Uterus (tissue), 2 donors: ENCODE results near the gene CATSPER3.

Source experiments
- CTCF ChIP-seq, 4 experiments: fragments of 200-600 bp in 2 of 4; fragments of 450-650 bp in 2 of 4; sonication (generic) in 2 of 4; IDR thresholded peaks; one replicate each; pipeline ENCODE4 v1.5.1; 2016 to 2019; ENCODE audit warnings: antibody characterized with exemption in 4 of 4, mild to moderate bottlenecking in 2 of 4, moderate library complexity in 1 of 4
- POLR2A ChIP-seq, 2 donors: fragments of 450-650 bp; IDR thresholded peaks; one replicate each; pipeline ENCODE4 v1.6.1; 2016; ENCODE audit warnings: antibody characterized with exemption in 2 of 2, mild to moderate bottlenecking in 1 of 2, moderate library complexity in 1 of 2

DNA sequence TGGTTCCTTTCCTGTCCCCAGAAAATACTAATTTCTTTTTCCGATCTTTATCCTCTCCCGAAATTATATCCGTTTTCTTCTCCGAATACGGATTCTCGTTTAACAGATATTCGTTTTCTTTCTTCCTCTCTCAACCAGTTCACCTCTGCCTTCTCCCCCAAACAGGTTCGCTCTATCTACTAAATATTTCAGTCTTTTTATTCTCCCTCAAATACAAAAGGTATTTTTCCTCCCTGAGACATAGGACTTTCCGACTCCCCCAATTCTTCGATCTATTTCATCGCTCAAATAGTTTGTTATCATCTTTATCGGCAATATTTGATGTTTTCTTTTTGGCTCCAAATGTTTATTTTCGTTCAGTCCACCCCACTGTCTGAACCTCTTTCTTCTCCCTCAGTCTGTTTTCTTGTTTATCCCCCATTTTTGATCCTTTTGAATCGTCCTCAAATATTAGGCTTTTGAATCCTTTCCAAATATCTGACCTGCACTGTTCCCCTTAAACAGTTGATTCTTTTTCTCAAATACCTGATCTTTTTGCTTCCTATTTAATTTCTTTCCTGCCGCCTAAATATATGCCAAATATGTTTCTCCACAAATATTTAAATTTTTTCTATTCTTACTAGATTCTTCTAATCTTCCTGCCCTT lies 61.9 kb downstream of the CATSPER3 start:
- TF ChIP-seq CTCF (IDR thresholded peaks at IDR 0.05) (no peak), POLR2A (IDR thresholded peaks at IDR 0.05) (no peak)
